GM21526 (cell line): ENCODE results near the gene KRTAP1-3.
"Not testable (repeated sequence)": the region's sequence is repeated elsewhere in the genome, so short reads cannot be mapped to it uniquely, and the experiment has no call there.

Experiments used
- ATAC-seq: cut with Tn5 transposase; IDR thresholded peaks from one replicate; pipeline ENCODE4 v1.9.1; 2021; ENCODE audit warnings: moderate library complexity; ENCODE audit not compliant: unreplicated experiment, low FRiP score

The KRTAP1-3 gene

GRCh38 chr17:41055130-41055529 is 20.5 kb upstream of the KRTAP1-3 start, which contains the start of gene KRTAP2-2:
Gene KRTAP2-2 (minus strand): TSS chr17:41055230. CDS start chr17:41055211, 19 bp downstream.
- not testable (repeated sequence) for ATAC-seq

- not testable (repeated sequence) for ATAC-seq
These were observed 19.9 kb upstream of the KRTAP1-3 start for GRCh38 chr17:41054556-41054955.

- no peak for ATAC-seq
These were observed 19.4 kb upstream of the KRTAP1-3 start for GRCh38 chr17:41054025-41054424.

- ATAC-seq = no peak
These were observed 17.9 kb upstream of the KRTAP1-3 start for GRCh38 chr17:41052566-41052965.

- no peak for ATAC-seq
These were observed 14.4 kb upstream of the KRTAP1-3 start for GRCh38 chr17:41049110-41049509.

GRCh38 chr17:41048441-41048840 is 13.8 kb upstream of the KRTAP1-3 start:
- no peak for ATAC-seq

- ATAC-seq = not testable (repeated sequence)
These were observed 12.2 kb upstream of the KRTAP1-3 start, which contains the start of gene KRTAP2-1 for GRCh38 chr17:41046735-41047465. Gene KRTAP2-1 (minus strand): TSS chr17:41047316. CDS start chr17:41047267, 49 bp downstream.

- ATAC-seq = no peak
These were observed 8.3 kb upstream of the KRTAP1-3 start for GRCh38 chr17:41042953-41043352.

GRCh38 chr17:41040783-41041571 is 6.3 kb upstream of the KRTAP1-3 start, which contains the start of gene KRTAP1-1:
Gene KRTAP1-1 (minus strand): TSS chr17:41041450. CDS start chr17:41041397, 53 bp downstream.
- not testable (repeated sequence) for ATAC-seq

GRCh38 chr17:41037853-41038350 is 3.2 kb upstream of the KRTAP1-3 start:
- ATAC-seq = no peak

- ATAC-seq = no peak
These were observed 4.9 kb downstream of the KRTAP1-3 start, which contains the start of gene KRTAP1-4 for GRCh38 chr17:41029633-41030245. Gene KRTAP1-4 (minus strand): TSS chr17:41030195. CDS start chr17:41030078, 117 bp downstream.

- no peak for ATAC-seq
These were observed 7.8 kb downstream of the KRTAP1-3 start, which contains the start of gene KRTAP1-5 for GRCh38 chr17:41026715-41027471. Gene KRTAP1-5 (minus strand): TSS chr17:41027208. CDS start chr17:41027155, 53 bp downstream.

- no peak for ATAC-seq
These were observed 10.0 kb downstream of the KRTAP1-3 start for GRCh38 chr17:41024697-41025096.

- no peak for ATAC-seq
These were observed 14.3 kb downstream of the KRTAP1-3 start for GRCh38 chr17:41020336-41020735.

- no peak for ATAC-seq
These were observed 15.3 kb downstream of the KRTAP1-3 start for GRCh38 chr17:41019415-41019814.

GRCh38 chr17:41018541-41018940 is 16.1 kb downstream of the KRTAP1-3 start:
- no peak for ATAC-seq

GRCh38 chr17:41016578-41017215 is 18.0 kb downstream of the KRTAP1-3 start:
- no peak for ATAC-seq

- no peak for ATAC-seq
These were observed 19.2 kb downstream of the KRTAP1-3 start for GRCh38 chr17:41015454-41015853.

- ATAC-seq = no peak
These were observed 21.1 kb downstream of the KRTAP1-3 start for GRCh38 chr17:41013606-41014005.
